Vagina (tissue), 2 donors: ENCODE data around the gene SLC6A16. TPM values are rescaled to one million over a fixed set of nuclear protein-coding genes. Genes with fewer than 3 reads are reported as not detected.
A peak's percentile ranks its signal among the peaks of the same experiment; 100 is the strongest.

ENCODE experiments used
- DNase-seq, 2 donors: peaks; one replicate each; pipeline ENCODE4 v3.0.0-alpha.2; 2017; ENCODE audit errors: extremely low spot score in 2 of 2
- H3K27ac ChIP-seq: fragments of 200-600 bp; sonication (generic); one replicate; pipeline ENCODE4 v1.5.1; 2019
- H3K27me3 ChIP-seq: fragments of 200-600 bp; sonication (generic); one replicate; pipeline ENCODE4 v1.5.1; 2019
- H3K36me3 ChIP-seq, 2 donors: fragments of 200-600 bp; sonication (generic); one replicate each; pipeline ENCODE4 v1.5.1; 2017 to 2019
- H3K4me1 ChIP-seq: fragments of 200-600 bp; sonication (generic); one replicate; pipeline ENCODE4 v1.5.1; 2019
- H3K4me3 ChIP-seq, 2 donors: fragments of 200-600 bp; sonication (generic); 1 replicate in 1 of 2; 2 replicates in 1 of 2; pipeline ENCODE4 v1.5.1; 2016 to 2019
- H3K9me3 ChIP-seq: fragments of 200-600 bp; sonication (generic); one replicate; pipeline ENCODE4 v1.5.1; 2019
- CTCF ChIP-seq, 3 experiments: fragments of 450-650 bp in 2 of 3; fragments of 200-600 bp in 1 of 3; sonication (generic) in 1 of 3; IDR thresholded peaks; one replicate each; pipeline ENCODE4 v1.5.1; 2017 to 2019; ENCODE audit warnings: antibody characterized with exemption in 3 of 3, mild to moderate bottlenecking in 2 of 3, moderate library complexity in 2 of 3
- POLR2A ChIP-seq, 2 donors: fragments of 450-650 bp; IDR thresholded peaks; one replicate each; pipeline ENCODE4 v1.6.1; 2017; ENCODE audit warnings: antibody characterized with exemption in 2 of 2, mild to moderate bottlenecking in 2 of 2, moderate library complexity in 2 of 2
- POLR2AphosphoS5 ChIP-seq, 2 donors: sonication (generic); formaldehyde crosslinking; IDR thresholded peaks; one replicate each; pipeline ENCODE4 v1.9.0; 2017; ENCODE audit warnings: antibody characterized with exemption in 2 of 2, mild to moderate bottlenecking in 2 of 2, low read depth in 1 of 2; ENCODE audit not compliant: insufficient read depth in 1 of 2
- intact Hi-C: fragments of 100-400 bp; cut with DNase I; formaldehyde crosslinking; loops from one replicate; pipeline ENCODE4 v1.15.1; 2023
- total RNA-seq: library from RNA; depleted of rRNA; stranded (reverse); fragments of >200 nt; gene quantifications from one replicate; pipeline ENCODE4 v1.2.3, GENCODE V29; 2016

Gene SLC6A16
- total RNA-seq, 1 donor from 2014 or later = 2.5 TPM

DNA sequence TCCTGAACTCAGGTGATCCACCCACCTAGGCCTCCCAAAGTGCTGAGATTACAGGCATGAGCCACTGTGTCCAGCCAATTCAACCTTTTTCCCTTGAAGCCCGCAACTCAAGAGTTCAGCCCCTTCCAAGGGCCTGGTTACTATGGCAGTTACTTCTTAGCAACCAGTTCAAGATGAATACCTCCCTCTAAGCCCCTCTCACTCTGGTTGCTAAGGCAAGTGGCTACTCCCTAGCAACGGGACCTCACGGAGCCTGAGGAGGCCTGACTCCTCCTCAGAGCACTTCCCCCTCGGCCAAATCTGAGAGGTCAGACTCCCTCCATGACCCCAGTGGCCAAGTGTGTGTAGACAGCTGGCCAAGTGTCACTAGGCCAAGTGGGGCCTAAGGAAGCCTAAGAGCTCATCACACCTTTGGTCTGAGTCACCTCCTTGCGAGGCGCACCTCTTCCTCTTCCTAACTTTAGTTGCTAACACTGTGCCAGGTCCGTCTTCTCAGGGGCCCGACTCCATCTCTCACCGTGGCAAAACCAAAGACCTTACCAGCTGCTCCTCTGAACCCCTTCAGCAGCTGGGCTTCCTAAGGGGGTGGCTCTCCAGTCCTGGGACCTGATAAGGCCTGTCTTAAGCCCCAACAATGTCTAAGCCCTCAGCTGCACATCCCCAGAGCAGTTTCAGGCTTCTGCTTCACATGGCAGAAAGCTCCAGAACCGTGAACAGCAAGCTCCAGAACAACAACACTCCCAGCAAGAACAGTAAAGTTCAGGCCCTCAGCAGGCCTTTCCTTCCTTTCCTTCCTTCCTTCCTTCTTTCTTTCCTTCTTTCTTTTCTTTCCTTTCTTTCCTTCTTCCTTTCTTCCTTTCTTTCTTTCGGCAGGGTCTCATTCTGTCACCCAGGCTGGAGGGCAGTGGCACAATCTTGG, 19.8 kb upstream of the SLC6A16 start:
- DNase-seq = no peak
- Histone ChIP-seq H3K9me3 (no peaks in the 10 kb centered on the region), H3K27me3 (no peaks in the 10 kb centered on the region), H3K36me3 (peaks cover 0 to 83% of the 10 kb centered on the region in 2 donors), H3K4me1 (peaks cover 10% of the 10 kb centered on the region), H3K4me3 (no peak overlapping the region), H3K27ac (no peak overlapping the region)
- intact Hi-C loops = no loop called here
- TF ChIP-seq POLR2A (IDR thresholded peaks at IDR 0.05) = no peak
- TF ChIP-seq POLR2AphosphoS5 (IDR thresholded peaks at IDR 0.05; ENCODE audit: insufficient read depth in 1 of 2, low read depth in 1 of 2) = no peak
- no peak for TF ChIP-seq CTCF (IDR thresholded peaks at IDR 0.05)

DNA sequence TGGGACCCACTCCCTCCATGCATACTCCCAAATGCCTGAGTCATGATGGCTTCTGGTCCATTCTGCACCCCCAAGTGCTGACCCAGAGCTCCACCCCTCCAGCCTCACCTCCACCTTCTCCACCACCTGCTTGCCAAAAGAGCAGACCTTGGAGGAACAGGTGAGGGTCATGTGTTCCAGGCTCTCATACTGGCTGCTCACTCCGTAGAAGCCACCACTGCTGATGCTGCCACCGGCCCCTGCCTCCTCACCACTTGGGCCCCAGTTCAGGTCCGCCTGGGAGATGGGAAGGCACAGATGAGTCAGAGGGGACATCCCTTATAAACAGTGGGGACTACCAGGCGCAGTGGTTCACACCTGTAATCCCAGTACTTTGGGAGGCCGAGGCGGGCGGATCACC, 18.1 kb upstream of the SLC6A16 start:
- H3K9me3 ChIP-seq = no peaks in the 10 kb centered on the region
- H3K27ac ChIP-seq = no peak overlapping the region
- no peak for TF ChIP-seq POLR2A (IDR thresholded peaks at IDR 0.05)
- TF ChIP-seq POLR2AphosphoS5 (IDR thresholded peaks at IDR 0.05; ENCODE audit: insufficient read depth in 1 of 2, low read depth in 1 of 2) = no peak
- no peak for TF ChIP-seq CTCF (IDR thresholded peaks at IDR 0.05)
- intact Hi-C loops = no loop called here
- DNase-seq = no peak
- no peaks in the 10 kb centered on the region for H3K27me3 ChIP-seq
- H3K4me3 ChIP-seq = no peak overlapping the region
- H3K4me1 ChIP-seq = peaks cover 24% of the 10 kb centered on the region
- peaks cover 0 to 70% of the 10 kb centered on the region in 2 donors for H3K36me3 ChIP-seq

DNA sequence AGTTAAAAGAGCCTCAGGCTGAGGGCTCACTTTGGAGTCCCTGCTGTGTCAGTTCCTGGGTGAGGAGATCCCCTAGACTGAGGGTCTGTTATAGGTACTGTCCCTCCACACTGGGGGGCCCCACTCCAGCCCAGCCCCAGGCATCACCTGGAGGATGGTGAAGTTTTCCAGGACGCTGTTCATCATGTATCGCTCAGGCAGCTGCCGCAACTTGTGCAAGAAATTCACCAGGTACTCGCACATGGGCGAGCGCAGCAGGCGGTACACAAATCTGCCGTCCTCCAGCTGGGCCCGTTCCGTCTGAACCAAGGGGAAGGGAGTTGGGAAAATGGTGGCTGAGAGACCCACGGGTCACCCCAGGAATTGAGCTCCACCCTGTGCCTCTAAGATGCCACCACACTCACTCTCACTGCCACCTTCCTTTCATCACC, 17.3 kb upstream of the SLC6A16 start:
- Histone ChIP-seq H3K9me3 (no peaks in the 10 kb centered on the region), H3K4me1 (peaks cover 32% of the 10 kb centered on the region), H3K36me3 (peaks cover 0 to 63% of the 10 kb centered on the region in 2 donors), H3K27ac (no peak overlapping the region), H3K4me3 (no peak overlapping the region), H3K27me3 (no peaks in the 10 kb centered on the region)
- intact Hi-C loops = no loop called here
- no peak for DNase-seq
- TF ChIP-seq POLR2AphosphoS5 (IDR thresholded peaks at IDR 0.05; ENCODE audit: insufficient read depth in 1 of 2, low read depth in 1 of 2) (no peak), POLR2A (IDR thresholded peaks at IDR 0.05) (no peak), CTCF (IDR thresholded peaks at IDR 0.05) (no peak)

DNA sequence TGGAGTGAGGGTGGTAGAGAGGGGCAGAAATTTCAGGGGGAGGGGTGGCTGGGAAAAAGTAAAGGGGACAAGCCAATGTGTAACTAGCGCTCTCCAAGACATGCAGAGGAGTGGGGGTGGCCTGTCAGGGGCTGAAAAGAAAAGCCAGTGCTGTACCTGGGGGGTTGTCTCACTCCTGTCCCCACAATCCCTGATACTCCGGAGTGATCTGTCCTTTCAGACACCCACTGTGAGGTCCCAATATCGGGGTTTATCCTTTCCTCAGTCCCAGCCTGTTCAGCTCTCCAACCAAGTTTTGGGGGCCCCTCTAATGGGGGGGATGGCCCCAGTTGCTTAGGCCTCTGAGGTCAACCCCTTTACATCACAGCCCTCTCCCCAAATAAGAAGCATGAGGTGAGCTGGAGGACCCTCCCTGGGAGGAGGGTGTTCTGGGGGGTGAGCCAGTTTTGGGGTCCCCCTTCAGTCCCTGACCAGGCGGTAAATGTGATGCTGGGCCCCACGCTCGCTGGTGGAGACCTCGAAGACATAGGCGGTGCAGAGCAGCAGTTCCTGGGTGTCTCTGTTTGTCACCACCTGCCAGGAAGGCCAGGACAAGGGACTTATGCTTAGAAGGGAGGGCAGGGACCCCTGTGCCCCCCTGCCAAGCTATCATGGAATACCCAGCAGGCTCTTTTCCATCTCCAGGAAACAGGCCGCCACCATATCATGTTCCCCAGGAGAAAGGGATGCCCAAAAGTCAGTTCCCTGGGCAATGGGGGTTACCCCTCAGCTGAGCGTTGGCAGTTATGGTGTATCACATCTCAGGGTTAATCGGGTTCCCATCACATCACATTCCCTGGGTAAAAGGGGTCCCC, 16.1 kb upstream of the SLC6A16 start:
- no peak for DNase-seq
- Histone ChIP-seq H3K4me1 (peaks cover 32% of the 10 kb centered on the region), H3K9me3 (no peaks in the 10 kb centered on the region), H3K36me3 (peaks cover 0 to 51% of the 10 kb centered on the region in 2 donors), H3K4me3 (no peak overlapping the region), H3K27me3 (no peaks in the 10 kb centered on the region), H3K27ac (peak overlapping the region; percentile 83)
- intact Hi-C loops = no loop called here
- no peak for TF ChIP-seq POLR2A (IDR thresholded peaks at IDR 0.05)
- no peak for TF ChIP-seq CTCF (IDR thresholded peaks at IDR 0.05)
- no peak for TF ChIP-seq POLR2AphosphoS5 (IDR thresholded peaks at IDR 0.05; ENCODE audit: insufficient read depth in 1 of 2, low read depth in 1 of 2)
